Pancreas (tissue), 10 donors: ENCODE results near the gene LRRC25. TPM values are rescaled to one million over a fixed set of nuclear protein-coding genes. Genes with fewer than 3 reads are reported as not detected.

ENCODE experiments used
- ATAC-seq, 4 donors: fragments of 200-7000 bp; cut with Tn5 transposase; one replicate each; pipeline versions ENCODE4 v1.8.0 to v1.9.1; 2020; ENCODE audit warnings: mild to moderate bottlenecking in 4 of 4, moderate library complexity in 4 of 4
- DNase-seq, 6 donors: peaks; one replicate each; pipeline ENCODE4 v3.0.0-alpha.2; 2020
- FAIRE-seq: peaks from 2 replicates; lab custom pipeline; 2012; peaks lifted over from hg19 to GRCh38; lab: Jason Lieb, UNC
- H3K27ac ChIP-seq, 4 donors: fragments of 200-600 bp; sonication (generic); 1 replicate in 3 of 4; 2 replicates in 1 of 4; pipeline versions ENCODE4 v1.5.0 to v1.8.0; 2020
- H3K27me3 ChIP-seq, 4 donors: fragments of 200-600 bp; one replicate each; pipeline ENCODE4 v1.8.0; 2021
- H3K36me3 ChIP-seq, 3 donors: fragments of 200-600 bp; sonication (generic) in 1 of 3; one replicate each; pipeline versions ENCODE4 v1.5.0 to v1.8.0; 2020 to 2021
- H3K4me1 ChIP-seq, 3 donors: fragments of 200-600 bp; one replicate each; pipeline ENCODE4 v1.8.0; 2021
- H3K4me3 ChIP-seq, 4 donors: fragments of 200-600 bp; sonication (generic) in 2 of 4; one replicate each; pipeline versions ENCODE4 v1.5.0 to v1.8.0; 2020 to 2021
- H3K9me3 ChIP-seq, 4 donors: fragments of 200-600 bp; one replicate each; pipeline ENCODE4 v1.8.0; 2021
- WGBS, 2 donors: extraction: QIAGEN DNeasy Blood & Tissue Kit; methylation state at CpG; one replicate each; pipeline ENCODE4 v1.1.7; 2013; 5-methylcytosine and 5-hydroxymethylcytosine counted together
- intact Hi-C, 3 donors: fragments of 100-400 bp; cut with DNase I; formaldehyde crosslinking; loops; one replicate each; pipeline versions ENCODE4 v1.11.1 to v1.14.2; 2022
- polyA plus RNA-seq, 2 donors: library from polyadenylated mRNA; stranded (reverse); fragments of 200-250 nt; gene quantifications; one replicate each; pipeline ENCODE4 v1.2.3, GENCODE V29; 2013
- total RNA-seq, 6 donors: library from RNA; stranded (reverse); fragmentation: NEBNext Ultra II Directional in 4 of 6; extraction: Animal tissue kit (Norgen Biotek cat#: 25700) in 4 of 6; gene quantifications; one replicate each; pipeline versions ENCODE4 v1.2.1 to v1.2.4, GENCODE V29; 2021 to 2023
- TF ChIP-seq, protein P1 (sequence below), 4 donors: fragments of 200-600 bp; sonication (generic) in 3 of 4; IDR thresholded peaks; one replicate each; pipeline versions ENCODE4 v1.5.0 to v1.8.0; 2021; ENCODE audit warnings: antibody characterized with exemption in 4 of 4
- donor health status: healthy with polysubstance abuse.
- donor health status: DM: no; HTN: no; CAD: no; lungs with moderate emphysema.
- donor health status: DM: no; HTN: no; CAD: no.
- donor health status: control.
- donor health status: control.
- donor health status: Bipolar disorder and iron deficiency.
- donor health status: DM: yes; HTN: yes; CAD: no.
- donor health status: DM: no; HTN: no; CAD: no.
- donor health status: DM: no; HTN: no; CAD: no.
- donor health status: DM: yes; HTN: yes; CAD: no.

LRRC25 gene
- total and polyA plus RNA-seq, 8 donors: 0.14 to 6.1 (median 0.97) TPM

GRCh38 chr19:18439025-18439909 lies 41.8 kb upstream of the LRRC25 start:
- H3K4me1 ChIP-seq: peaks cover 0 to 11% (median 0%) of the 10 kb centered on the region in 3 donors
- peak overlapping the region; percentile 70 to 83 (median 78) for H3K27ac ChIP-seq
- intact Hi-C loops: no loop called here
- H3K27me3 ChIP-seq: no peaks in the 10 kb centered on the region
- no peaks in the 10 kb centered on the region for H3K9me3 ChIP-seq
- H3K36me3 ChIP-seq: peaks cover 0 to 4% (median 2%) of the 10 kb centered on the region in 3 donors
- FAIRE-seq (no peak), ATAC-seq (no peak), DNase-seq (peak in 1 of 6 donors; percentile 63)
- peak overlapping the region in 1 of 4 donors; percentile 44 for H3K4me3 ChIP-seq
- 61 to 67% methylated on average over 13 of the region's 13 CpGs for WGBS, 2 donors
- TF ChIP-seq, protein P1, sequence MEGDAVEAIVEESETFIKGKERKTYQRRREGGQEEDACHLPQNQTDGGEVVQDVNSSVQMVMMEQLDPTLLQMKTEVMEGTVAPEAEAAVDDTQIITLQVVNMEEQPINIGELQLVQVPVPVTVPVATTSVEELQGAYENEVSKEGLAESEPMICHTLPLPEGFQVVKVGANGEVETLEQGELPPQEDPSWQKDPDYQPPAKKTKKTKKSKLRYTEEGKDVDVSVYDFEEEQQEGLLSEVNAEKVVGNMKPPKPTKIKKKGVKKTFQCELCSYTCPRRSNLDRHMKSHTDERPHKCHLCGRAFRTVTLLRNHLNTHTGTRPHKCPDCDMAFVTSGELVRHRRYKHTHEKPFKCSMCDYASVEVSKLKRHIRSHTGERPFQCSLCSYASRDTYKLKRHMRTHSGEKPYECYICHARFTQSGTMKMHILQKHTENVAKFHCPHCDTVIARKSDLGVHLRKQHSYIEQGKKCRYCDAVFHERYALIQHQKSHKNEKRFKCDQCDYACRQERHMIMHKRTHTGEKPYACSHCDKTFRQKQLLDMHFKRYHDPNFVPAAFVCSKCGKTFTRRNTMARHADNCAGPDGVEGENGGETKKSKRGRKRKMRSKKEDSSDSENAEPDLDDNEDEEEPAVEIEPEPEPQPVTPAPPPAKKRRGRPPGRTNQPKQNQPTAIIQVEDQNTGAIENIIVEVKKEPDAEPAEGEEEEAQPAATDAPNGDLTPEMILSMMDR (IDR thresholded peaks at IDR 0.05): no peak

- no peaks in the 10 kb centered on the region for H3K27me3 ChIP-seq
- H3K36me3 ChIP-seq: no peaks in the 10 kb centered on the region
- intact Hi-C loops: no loop called here
- ATAC-seq (peak; percentile 22 to 46 (median 37)), FAIRE-seq (no peak), DNase-seq (peak in 5 of 6 donors; percentile 53 to 89 (median 69))
- H3K4me3 ChIP-seq: peak overlapping the region; percentile 20 to 57 (median 38)
- peaks cover 0 to 11% (median 0%) of the 10 kb centered on the region in 3 donors for H3K4me1 ChIP-seq
- peak overlapping the region; percentile 70 to 83 (median 78) for H3K27ac ChIP-seq
- TF ChIP-seq, protein P1 (IDR thresholded peaks at IDR 0.05): no peak
- 8 to 9% methylated on average over 20 to 24 of the region's 24 CpGs for WGBS, 2 donors
- H3K9me3 ChIP-seq: no peaks in the 10 kb centered on the region
These were observed 41.1 kb upstream of the LRRC25 start for GRCh38 chr19:18438331-18439024.

DNA sequence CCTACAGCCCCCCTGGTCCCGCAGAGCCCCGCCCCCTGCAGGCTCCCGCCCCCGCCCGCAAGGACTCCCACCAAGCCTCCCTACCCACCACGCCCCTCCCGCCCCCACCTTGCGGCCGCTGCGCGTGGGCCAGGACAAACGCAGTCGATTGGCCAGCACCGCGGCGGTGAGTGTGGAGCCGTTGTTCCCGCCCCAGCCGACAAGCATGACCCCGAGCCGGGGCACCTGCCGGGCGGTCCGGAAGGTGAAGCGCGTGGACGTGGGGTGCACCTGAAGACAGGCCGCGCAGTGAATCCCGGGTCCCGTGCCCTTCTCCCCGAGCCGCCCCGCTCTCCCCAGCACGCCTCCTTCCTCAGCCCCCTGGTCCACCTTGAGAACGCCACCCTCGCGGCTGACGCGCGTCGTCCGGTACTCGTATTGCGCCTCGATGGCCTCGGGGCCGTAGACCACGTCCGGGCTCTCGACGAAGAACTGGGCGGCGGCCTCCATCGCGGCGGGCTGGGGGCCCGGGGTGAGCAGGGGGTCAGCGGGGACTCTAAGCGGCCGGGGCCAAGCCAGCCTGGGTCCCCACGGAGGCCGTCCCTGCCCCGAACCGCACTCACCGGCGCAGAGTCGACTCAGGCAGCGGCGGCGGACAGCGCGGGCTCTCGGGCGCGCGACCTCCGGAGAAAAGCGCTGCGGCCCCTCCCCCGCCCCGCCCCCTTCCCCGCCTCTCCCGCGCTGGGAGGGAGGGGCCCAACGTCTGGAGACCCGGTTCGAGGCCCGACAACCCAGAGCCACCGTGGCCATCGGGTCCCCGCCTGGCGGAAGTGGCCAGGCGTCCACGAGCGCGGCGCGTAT lies 40.3 kb upstream of the LRRC25 start, which contains the start of gene ISYNA1:
ISYNA1 (minus strand) TSS at position 643 of the 840 bp plus-strand sequence; CDS start at position 489, 154 bp downstream.
- 1% methylated on average over 77 to 96 of the region's 99 CpGs for WGBS, 2 donors
- peaks cover 0 to 11% (median 0%) of the 10 kb centered on the region in 3 donors for H3K4me1 ChIP-seq
- no peak for FAIRE-seq

More for the DNA sequence above, 40.3 kb upstream of the LRRC25 start, which contains the start of gene ISYNA1:
- TF ChIP-seq, protein P1 (IDR thresholded peaks at IDR 0.05): no peak
- DNase-seq (peak in 4 of 6 donors; percentile 51 to 90 (median 73)), ATAC-seq (peak; percentile 49 to 62 (median 55))
- Histone ChIP-seq H3K27ac (peak within 1 kb of the TSS; percentile 70 to 83 (median 78)), H3K36me3 (no peaks in the 10 kb centered on the region), H3K27me3 (no peaks in the 10 kb centered on the region), H3K4me3 (peak within 1 kb of the TSS; percentile 20 to 57 (median 38)), H3K9me3 (no peaks in the 10 kb centered on the region)
- intact Hi-C loops: no loop called here
